A549 (cell line): Measurements from ENCODE around the gene ARHGAP22.

Experiments
- ESRRA ChIP-seq: fragments of 150-350 bp; IDR thresholded peaks from 2 replicates; pipeline ENCODE4 v1.6.1; 2014; ENCODE audit warnings: mild to moderate bottlenecking, low read length, borderline replicate concordance
- HOXB13 ChIP-seq: fragments of 250-450 bp; sonication (Bioruptor Pico); IDR thresholded peaks from 2 replicates; pipeline ENCODE4 v1.5.0; 2020; ENCODE audit warnings: low read depth, mild to moderate bottlenecking, moderate library complexity
- MAFK ChIP-seq: fragments of 450-650 bp; IDR thresholded peaks from 2 replicates; pipeline ENCODE4 v1.6.1; 2014; ENCODE audit not compliant: partially characterized antibody
- NR3C1 ChIP-seq: fragments of >200 bp; sonication (Bioruptor Twin); formaldehyde crosslinking; IDR thresholded peaks from 3 replicates; pipeline ENCODE4 v1.6.1; 2017
- RAD21 ChIP-seq, 2 experiments: fragments of >200 bp in 1 of 2; sonication (Bioruptor Twin) in 1 of 2; formaldehyde crosslinking in 1 of 2; IDR thresholded peaks in 1 of 2; conservative IDR thresholded peaks in 1 of 2; 2 replicates in 1 of 2; 3 replicates in 1 of 2; pipeline ENCODE4 v1.6.1; 2012 to 2018; ENCODE audit warnings: inconsistent platforms in 1 of 2
- RFX5 ChIP-seq: fragments of 450-650 bp; IDR thresholded peaks from 2 replicates; pipeline ENCODE4 v1.7.1; 2014; ENCODE audit warnings: antibody characterized with exemption, mild to moderate bottlenecking, moderate library complexity
- TF ChIP-seq, protein P1 (sequence below): fragments of >200 bp; sonication (Bioruptor Twin); formaldehyde crosslinking; IDR thresholded peaks from 3 replicates; pipeline ENCODE4 v1.5.1; 2016
- TF ChIP-seq, protein P2 (sequence below): fragments of 450-650 bp; IDR thresholded peaks from 2 replicates; pipeline ENCODE4 v1.6.1; 2014; ENCODE audit warnings: antibody characterized with exemption
- TF ChIP-seq, protein P3 (sequence below): IDR thresholded peaks from 2 replicates; pipeline ENCODE4 v1.6.1; 2012

DNA sequence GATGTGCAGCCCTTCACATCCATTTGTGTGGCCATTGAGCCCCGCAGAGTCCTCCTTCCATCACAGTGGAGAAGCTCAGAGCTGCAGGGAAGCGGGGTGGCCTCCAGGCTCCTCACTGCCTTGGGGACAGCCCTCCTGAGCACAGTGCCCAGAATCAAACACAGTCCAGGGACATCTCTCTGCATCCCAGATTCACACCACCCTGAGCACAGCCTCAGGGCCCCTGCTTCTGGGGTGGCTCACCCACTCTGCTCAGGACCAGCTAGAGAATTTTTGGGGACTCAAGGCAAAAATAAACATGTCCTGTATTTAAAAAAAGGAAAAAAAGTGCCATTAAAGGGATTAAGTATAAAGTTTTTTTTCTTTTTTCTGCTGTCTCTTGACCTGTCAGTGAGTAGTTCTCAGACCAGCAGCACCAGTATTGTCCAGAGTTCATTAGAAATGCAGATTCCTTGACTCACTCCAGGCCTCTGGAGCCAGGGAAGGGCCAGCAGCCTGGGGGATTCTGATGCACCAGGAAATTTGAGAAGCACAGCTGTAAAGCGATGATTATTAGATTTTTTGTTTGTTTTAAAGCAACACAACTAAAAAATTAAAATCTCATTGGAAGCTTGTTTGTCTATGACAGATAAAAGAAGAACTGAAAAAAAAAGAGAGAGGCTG, 61.6 kb downstream of the ARHGAP22 start:
- TF ChIP-seq, protein P1, sequence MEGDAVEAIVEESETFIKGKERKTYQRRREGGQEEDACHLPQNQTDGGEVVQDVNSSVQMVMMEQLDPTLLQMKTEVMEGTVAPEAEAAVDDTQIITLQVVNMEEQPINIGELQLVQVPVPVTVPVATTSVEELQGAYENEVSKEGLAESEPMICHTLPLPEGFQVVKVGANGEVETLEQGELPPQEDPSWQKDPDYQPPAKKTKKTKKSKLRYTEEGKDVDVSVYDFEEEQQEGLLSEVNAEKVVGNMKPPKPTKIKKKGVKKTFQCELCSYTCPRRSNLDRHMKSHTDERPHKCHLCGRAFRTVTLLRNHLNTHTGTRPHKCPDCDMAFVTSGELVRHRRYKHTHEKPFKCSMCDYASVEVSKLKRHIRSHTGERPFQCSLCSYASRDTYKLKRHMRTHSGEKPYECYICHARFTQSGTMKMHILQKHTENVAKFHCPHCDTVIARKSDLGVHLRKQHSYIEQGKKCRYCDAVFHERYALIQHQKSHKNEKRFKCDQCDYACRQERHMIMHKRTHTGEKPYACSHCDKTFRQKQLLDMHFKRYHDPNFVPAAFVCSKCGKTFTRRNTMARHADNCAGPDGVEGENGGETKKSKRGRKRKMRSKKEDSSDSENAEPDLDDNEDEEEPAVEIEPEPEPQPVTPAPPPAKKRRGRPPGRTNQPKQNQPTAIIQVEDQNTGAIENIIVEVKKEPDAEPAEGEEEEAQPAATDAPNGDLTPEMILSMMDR = no peak
- TF ChIP-seq RAD21 (conservative IDR thresholded peaks at IDR 0.05 in 1 of 2, IDR thresholded peaks at IDR 0.05 in 1 of 2) (no peak), RFX5 (no peak), MAFK (no peak), NR3C1 (no peak), ESRRA (no peak), HOXB13 (CRISPR knock-in tag) (no peak)
- TF ChIP-seq, protein P2, sequence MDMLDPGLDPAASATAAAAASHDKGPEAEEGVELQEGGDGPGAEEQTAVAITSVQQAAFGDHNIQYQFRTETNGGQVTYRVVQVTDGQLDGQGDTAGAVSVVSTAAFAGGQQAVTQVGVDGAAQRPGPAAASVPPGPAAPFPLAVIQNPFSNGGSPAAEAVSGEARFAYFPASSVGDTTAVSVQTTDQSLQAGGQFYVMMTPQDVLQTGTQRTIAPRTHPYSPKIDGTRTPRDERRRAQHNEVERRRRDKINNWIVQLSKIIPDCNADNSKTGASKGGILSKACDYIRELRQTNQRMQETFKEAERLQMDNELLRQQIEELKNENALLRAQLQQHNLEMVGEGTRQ = no peak
- TF ChIP-seq, protein P3, sequence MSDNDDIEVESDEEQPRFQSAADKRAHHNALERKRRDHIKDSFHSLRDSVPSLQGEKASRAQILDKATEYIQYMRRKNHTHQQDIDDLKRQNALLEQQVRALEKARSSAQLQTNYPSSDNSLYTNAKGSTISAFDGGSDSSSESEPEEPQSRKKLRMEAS = no peak
